ENCODE measurements around the gene AAR2. TPM values are rescaled to one million over a fixed set of nuclear protein-coding genes. Genes with fewer than 3 reads are reported as not detected.

AAR2 gene
- total RNA-seq, 1 experiment from 2014 or later, result 36.9 TPM

DNA sequence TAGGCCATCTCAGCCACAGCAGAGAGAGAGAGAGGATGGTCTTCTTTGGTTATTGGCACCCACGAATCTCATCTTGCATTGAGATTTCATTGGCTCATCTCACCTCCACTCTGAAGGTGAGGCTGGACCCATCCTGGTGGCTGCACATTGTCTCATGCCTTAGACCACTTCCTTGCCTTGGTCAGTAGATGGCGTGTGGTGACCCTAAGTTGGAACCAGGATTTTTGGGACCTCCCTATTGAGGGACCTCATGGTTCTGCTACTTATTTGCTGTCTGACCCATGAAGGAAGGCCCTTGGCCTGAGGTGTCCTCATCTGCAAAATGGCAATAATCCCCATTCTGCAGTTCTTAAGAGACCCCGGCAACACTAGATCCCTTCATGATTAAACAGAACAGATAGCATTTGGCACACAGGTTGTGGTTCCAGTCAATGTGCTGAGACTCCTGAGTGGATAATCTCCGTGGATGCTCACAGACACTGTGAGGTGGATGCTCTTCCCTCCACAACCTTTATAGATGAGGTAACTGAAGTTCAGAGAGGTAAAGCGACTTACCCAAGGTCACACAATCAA, 21.5 kb upstream of the AAR2 start:
- Histone ChIP-seq H4K91ac (ENCODE audit: insufficient read length, low read depth, low read length) (no peak overlapping the region), H2BK5ac (ENCODE audit: insufficient read length, low read length) (no peak overlapping the region), H2BK12ac (ENCODE audit: insufficient read length, low read depth, low read length) (no peak overlapping the region), H3K27ac (ENCODE audit: insufficient read length, low read depth, low read length) (no peak overlapping the region), H3K4ac (ENCODE audit: low read depth, low read length) (no peak overlapping the region), H3K4me2 (ENCODE audit: insufficient read depth, insufficient read length, low read length) (no peak overlapping the region), H2BK15ac (ENCODE audit: low read depth, low read length) (no peak overlapping the region), H3K79me1 (ENCODE audit: insufficient read depth, low read depth, low read length, poor library complexity, severe bottlenecking) (no peaks in the 10 kb centered on the region), H3K56ac (ENCODE audit: insufficient read length, low read depth, low read length) (no peak overlapping the region), H4K8ac (replicated peaks; ENCODE audit: insufficient read length, low read depth, low read length) (no peak overlapping the region), H3K4me1 (ENCODE audit: insufficient read depth, low read length) (no peaks in the 10 kb centered on the region), H3K18ac (ENCODE audit: insufficient read length, low read depth, low read length) (no peak overlapping the region), H3K9me3 (ENCODE audit: control insufficient read depth, low read depth, low read length) (no peaks in the 10 kb centered on the region), H3T11ph (ENCODE audit: low read length) (no peak overlapping the region), H3K14ac (ENCODE audit: insufficient read depth, low read length) (no peak overlapping the region), H2BK120ac (ENCODE audit: low read depth, low read length, poor library complexity, severe bottlenecking) (no peak overlapping the region), H2AK5ac (ENCODE audit: insufficient read length, low read length) (no peak overlapping the region), H3K23ac (ENCODE audit: insufficient read length, low read depth, low read length) (no peak overlapping the region), H4K20me1 (ENCODE audit: control insufficient read depth, insufficient read depth, insufficient read length) (no peaks in the 10 kb centered on the region), H3K9ac (ENCODE audit: extremely low read depth, insufficient read length, low read length) (no peak overlapping the region), H2AFZ (ENCODE audit: low read length) (no peak overlapping the region), H3K23me2 (ENCODE audit: insufficient read length, low read depth, low read length, poor library complexity, severe bottlenecking) (no peaks in the 10 kb centered on the region), H3K79me2 (ENCODE audit: insufficient read depth, low read length) (no peaks in the 10 kb centered on the region), H3K27me3 (ENCODE audit: insufficient read depth, low read length) (no peaks in the 10 kb centered on the region), H4K5ac (ENCODE audit: insufficient read length, low read depth, low read length) (no peak overlapping the region), H2BK20ac (ENCODE audit: low read depth, low read length, poor library complexity, severe bottlenecking) (no peak overlapping the region)
- Mint-ChIP-seq H3K27me3 (ENCODE audit: low read depth) (no peaks in the 10 kb centered on the region), H3K9me3 (no peaks in the 10 kb centered on the region), H3K36me3 (ENCODE audit: insufficient read depth in 1 of 3, low read depth in 3 of 3) (no peaks in the 10 kb centered on the region), H3K4me3 (no peak overlapping the region), H3K4me1 (peaks cover 8 to 9% of the 10 kb centered on the region in 2 experiments), H3K27ac (no peak overlapping the region)
- TF ChIP-seq, protein P1, sequence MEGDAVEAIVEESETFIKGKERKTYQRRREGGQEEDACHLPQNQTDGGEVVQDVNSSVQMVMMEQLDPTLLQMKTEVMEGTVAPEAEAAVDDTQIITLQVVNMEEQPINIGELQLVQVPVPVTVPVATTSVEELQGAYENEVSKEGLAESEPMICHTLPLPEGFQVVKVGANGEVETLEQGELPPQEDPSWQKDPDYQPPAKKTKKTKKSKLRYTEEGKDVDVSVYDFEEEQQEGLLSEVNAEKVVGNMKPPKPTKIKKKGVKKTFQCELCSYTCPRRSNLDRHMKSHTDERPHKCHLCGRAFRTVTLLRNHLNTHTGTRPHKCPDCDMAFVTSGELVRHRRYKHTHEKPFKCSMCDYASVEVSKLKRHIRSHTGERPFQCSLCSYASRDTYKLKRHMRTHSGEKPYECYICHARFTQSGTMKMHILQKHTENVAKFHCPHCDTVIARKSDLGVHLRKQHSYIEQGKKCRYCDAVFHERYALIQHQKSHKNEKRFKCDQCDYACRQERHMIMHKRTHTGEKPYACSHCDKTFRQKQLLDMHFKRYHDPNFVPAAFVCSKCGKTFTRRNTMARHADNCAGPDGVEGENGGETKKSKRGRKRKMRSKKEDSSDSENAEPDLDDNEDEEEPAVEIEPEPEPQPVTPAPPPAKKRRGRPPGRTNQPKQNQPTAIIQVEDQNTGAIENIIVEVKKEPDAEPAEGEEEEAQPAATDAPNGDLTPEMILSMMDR (conservative IDR thresholded peaks at IDR 0.05), result peak; percentile 77
- DNase-seq, result peak; percentile 50
- no CpG with 5 or more reads among the region's 5 CpGs for WGBS (ENCODE audit: extremely low coverage, insufficient read length, low lambda C conversion rate)

All from H9 (cell line).